Ascending aorta (tissue), 2 donors: ENCODE measurements around the gene GULP1. TPM values are rescaled to one million over a fixed set of nuclear protein-coding genes. Genes with fewer than 3 reads are reported as not detected.

Source experiments
- DNase-seq, 2 donors: peaks; one replicate each; pipeline ENCODE4 v3.0.0-alpha.2; 2019; ENCODE audit warnings: low spot score in 2 of 2
- H3K27ac ChIP-seq, 2 donors: fragments of 200-600 bp; sonication (generic); one replicate each; pipeline ENCODE4 v1.5.1; 2016 to 2017; ENCODE audit warnings: mild to moderate bottlenecking in 1 of 2
- H3K27me3 ChIP-seq: fragments of 200-600 bp; sonication (generic); one replicate; pipeline ENCODE4 v1.5.1; 2017
- H3K36me3 ChIP-seq, 2 donors: fragments of 200-600 bp; sonication (generic); one replicate each; pipeline ENCODE4 v1.5.1; 2016
- H3K4me1 ChIP-seq, 2 donors: fragments of 200-600 bp; sonication (generic); one replicate each; pipeline ENCODE4 v1.5.1; 2016 to 2017; ENCODE audit warnings: mild to moderate bottlenecking in 1 of 2
- H3K4me3 ChIP-seq, 2 donors: fragments of 200-600 bp; sonication (generic); one replicate each; pipeline ENCODE4 v1.5.1; 2016 to 2017; ENCODE audit warnings: mild to moderate bottlenecking in 1 of 2
- H3K9me3 ChIP-seq, 2 donors: fragments of 200-600 bp; sonication (generic); one replicate each; pipeline ENCODE4 v1.5.1; 2016
- intact Hi-C: fragments of 100-400 bp; cut with DNase I; formaldehyde crosslinking; loops from one replicate; pipeline ENCODE4 v1.15.1; 2023
- total RNA-seq: library from RNA; depleted of rRNA; stranded (reverse); fragments of >200 nt; gene quantifications from one replicate; pipeline ENCODE4 v1.1.0, GENCODE V29; 2016
- TF ChIP-seq, protein P1 (sequence below), 3 experiments: fragments of 200-600 bp in 2 of 3; fragments of 450-650 bp in 1 of 3; sonication (generic) in 2 of 3; IDR thresholded peaks; one replicate each; pipeline ENCODE4 v1.5.1; 2016 to 2019; ENCODE audit warnings: antibody characterized with exemption in 3 of 3, mild to moderate bottlenecking in 1 of 3, moderate library complexity in 1 of 3

GULP1 gene, protein sequence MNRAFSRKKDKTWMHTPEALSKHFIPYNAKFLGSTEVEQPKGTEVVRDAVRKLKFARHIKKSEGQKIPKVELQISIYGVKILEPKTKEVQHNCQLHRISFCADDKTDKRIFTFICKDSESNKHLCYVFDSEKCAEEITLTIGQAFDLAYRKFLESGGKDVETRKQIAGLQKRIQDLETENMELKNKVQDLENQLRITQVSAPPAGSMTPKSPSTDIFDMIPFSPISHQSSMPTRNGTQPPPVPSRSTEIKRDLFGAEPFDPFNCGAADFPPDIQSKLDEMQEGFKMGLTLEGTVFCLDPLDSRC
- total RNA-seq = 67.8 TPM

DNA sequence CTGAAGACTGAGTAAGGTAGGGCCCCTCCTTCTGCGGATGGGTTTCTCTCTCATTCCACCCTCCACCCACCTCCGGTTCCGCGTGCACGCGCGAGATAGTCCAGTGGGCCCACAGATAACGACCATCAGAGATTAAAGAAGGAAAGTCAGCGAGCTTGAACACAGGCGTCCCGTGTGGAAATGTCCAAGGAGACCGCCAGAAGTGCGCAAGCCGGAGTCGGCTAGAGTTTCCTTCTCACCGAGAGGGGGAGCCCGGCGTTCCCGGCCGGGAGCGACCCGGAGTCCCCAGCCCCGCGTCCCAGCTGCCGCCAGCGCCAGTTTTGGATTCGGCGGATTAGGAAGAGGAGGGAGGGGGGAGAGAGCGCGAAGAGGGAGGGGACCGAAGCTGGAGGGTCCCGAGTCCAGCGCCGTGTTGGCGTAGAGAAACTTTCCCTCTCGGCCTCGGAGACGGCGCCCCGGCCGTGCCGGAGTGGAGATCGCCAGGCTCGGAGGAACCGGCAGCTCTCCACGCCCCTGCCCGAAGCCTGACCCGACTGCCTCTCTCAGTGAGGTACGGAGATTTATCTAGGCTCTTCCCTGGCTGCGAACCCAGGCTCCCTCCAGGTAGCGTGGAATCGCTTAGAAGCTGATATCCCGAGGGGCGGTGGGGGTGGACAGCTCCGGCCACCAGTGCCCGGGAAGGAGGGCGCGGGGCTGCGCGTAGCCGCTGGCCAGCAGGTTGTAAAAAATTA lies at the start of gene GULP1:
Gene GULP1, plus strand, starts transcription at position 258 of the 731 bp plus-strand sequence. CDS start 185,829 bp downstream, outside the sequence.
- no peaks in the 10 kb centered on the region for H3K36me3 ChIP-seq
- intact Hi-C loops = loop anchor here (2.0 to 5.0 kb wide), 5 partner anchors 91 to 691 kb away; no protein-coding TSS in a partner anchor
- H3K9me3 ChIP-seq = no peaks in the 10 kb centered on the region
- H3K4me3 ChIP-seq = peak within 1 kb of the TSS; percentile 83 to 94
- peak; percentile 12 to 83 for DNase-seq
- H3K27me3 ChIP-seq = no peaks in the 10 kb centered on the region
- H3K4me1 ChIP-seq = peaks cover 0 to 7% of the 10 kb centered on the region in 2 donors
- H3K27ac ChIP-seq = peak within 1 kb of the TSS; percentile 97 to 99
- TF ChIP-seq, protein P1, sequence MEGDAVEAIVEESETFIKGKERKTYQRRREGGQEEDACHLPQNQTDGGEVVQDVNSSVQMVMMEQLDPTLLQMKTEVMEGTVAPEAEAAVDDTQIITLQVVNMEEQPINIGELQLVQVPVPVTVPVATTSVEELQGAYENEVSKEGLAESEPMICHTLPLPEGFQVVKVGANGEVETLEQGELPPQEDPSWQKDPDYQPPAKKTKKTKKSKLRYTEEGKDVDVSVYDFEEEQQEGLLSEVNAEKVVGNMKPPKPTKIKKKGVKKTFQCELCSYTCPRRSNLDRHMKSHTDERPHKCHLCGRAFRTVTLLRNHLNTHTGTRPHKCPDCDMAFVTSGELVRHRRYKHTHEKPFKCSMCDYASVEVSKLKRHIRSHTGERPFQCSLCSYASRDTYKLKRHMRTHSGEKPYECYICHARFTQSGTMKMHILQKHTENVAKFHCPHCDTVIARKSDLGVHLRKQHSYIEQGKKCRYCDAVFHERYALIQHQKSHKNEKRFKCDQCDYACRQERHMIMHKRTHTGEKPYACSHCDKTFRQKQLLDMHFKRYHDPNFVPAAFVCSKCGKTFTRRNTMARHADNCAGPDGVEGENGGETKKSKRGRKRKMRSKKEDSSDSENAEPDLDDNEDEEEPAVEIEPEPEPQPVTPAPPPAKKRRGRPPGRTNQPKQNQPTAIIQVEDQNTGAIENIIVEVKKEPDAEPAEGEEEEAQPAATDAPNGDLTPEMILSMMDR (IDR thresholded peaks at IDR 0.05) = peak; percentile 44 to 73 (median 68)

DNA sequence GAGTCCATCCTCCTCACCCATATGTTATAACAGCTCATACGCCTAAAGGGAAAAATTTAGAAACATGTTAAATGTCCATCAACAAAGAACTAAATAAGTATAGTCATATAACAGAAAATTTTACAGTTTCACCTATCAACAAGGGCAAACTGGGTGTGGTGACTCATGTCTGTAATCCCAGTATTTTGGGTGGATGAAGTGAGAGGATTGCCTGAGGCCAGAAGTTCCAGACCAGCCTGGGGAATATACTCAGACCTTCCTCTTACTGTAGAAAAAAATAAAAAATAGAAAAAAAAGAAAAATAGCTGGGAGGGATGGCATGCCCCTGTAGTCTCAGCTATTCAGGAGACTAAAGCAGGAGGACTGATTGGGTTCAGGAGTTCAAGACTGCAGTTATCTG lies 48.3 kb upstream of the GULP1 start:
- no peaks in the 10 kb centered on the region for H3K4me1 ChIP-seq
- intact Hi-C loops = no loop called here
- TF ChIP-seq, protein P1 (IDR thresholded peaks at IDR 0.05) = no peak
- no peak overlapping the region for H3K4me3 ChIP-seq
- H3K27me3 ChIP-seq = no peaks in the 10 kb centered on the region
- H3K36me3 ChIP-seq = no peaks in the 10 kb centered on the region
- peaks cover 0 to 3% of the 10 kb centered on the region in 2 donors for H3K9me3 ChIP-seq
- no peak for DNase-seq
- H3K27ac ChIP-seq = no peak overlapping the region

DNA sequence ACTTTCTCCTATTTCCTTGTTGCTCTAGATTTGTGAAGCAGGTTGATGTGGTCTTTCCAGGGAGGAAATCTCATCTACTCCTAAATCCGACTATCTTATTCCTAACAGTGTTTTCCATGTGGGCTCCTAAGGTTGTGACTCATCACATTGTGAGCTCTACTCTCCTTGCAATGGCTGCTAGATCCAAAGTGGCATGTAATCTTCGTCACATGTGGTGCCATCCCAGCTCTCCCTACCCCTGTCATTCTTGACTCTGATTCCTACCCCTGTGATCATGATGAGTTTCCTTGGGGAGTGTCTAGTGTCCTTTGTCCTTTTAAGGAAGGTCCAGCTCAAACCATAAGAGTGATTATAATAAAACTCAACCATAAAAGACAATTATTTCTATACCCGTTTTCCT lies 47.3 kb upstream of the GULP1 start:
- Histone ChIP-seq H3K36me3 (no peaks in the 10 kb centered on the region), H3K4me1 (no peaks in the 10 kb centered on the region), H3K27me3 (no peaks in the 10 kb centered on the region), H3K9me3 (no peaks in the 10 kb centered on the region), H3K27ac (no peak overlapping the region), H3K4me3 (no peak overlapping the region)
- no peak for DNase-seq
- intact Hi-C loops = no loop called here
- TF ChIP-seq, protein P1 (IDR thresholded peaks at IDR 0.05) = no peak

DNA sequence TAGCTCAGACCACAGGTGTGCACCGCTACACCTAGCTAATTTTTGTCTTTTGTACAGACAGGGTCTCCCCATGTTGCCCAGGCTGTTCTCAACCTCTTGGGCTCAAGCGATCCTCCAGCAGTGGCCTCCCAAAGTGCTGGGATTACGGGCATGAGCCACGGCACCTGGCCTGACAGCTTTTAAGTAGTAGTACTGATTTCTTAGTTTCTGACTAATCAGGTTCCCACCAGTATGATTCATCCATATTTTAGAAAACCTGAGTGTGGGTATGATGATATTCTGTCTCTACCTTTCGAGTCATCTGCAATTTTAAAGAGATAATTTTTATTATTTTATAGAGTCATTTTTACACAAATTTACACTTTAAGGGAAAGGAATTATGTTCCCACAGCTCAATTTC lies 46.4 kb upstream of the GULP1 start:
- Histone ChIP-seq H3K4me1 (no peaks in the 10 kb centered on the region), H3K4me3 (no peak overlapping the region), H3K9me3 (no peaks in the 10 kb centered on the region), H3K27me3 (no peaks in the 10 kb centered on the region), H3K36me3 (no peaks in the 10 kb centered on the region), H3K27ac (no peak overlapping the region)
- no peak for DNase-seq
- TF ChIP-seq, protein P1 (IDR thresholded peaks at IDR 0.05) = no peak
- intact Hi-C loops = no loop called here

DNA sequence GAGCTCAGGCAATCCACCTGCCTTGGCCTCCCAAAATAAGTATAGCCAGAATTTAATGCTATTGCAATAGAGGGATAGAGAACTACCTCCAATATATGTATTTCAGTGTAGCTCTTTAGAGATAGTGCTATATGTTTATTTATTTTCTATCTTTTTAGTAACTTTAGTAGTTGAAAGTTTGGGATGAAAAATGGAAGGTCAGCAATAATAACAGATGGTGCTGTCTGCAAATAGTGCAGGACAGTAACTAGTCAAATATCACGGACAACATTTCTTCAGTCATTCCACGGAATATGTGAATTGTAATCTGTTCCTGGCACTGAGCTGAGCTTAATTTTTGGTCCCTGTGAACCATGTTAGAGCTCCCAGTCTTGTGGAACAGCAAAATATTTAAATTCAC lies 43.2 kb upstream of the GULP1 start:
- TF ChIP-seq, protein P1 (IDR thresholded peaks at IDR 0.05) = no peak
- intact Hi-C loops = no loop called here
- no peak overlapping the region for H3K27ac ChIP-seq

More for the DNA sequence above, 43.2 kb upstream of the GULP1 start:
- H3K36me3 ChIP-seq = no peaks in the 10 kb centered on the region
- DNase-seq = no peak
- no peaks in the 10 kb centered on the region for H3K4me1 ChIP-seq
- no peaks in the 10 kb centered on the region for H3K9me3 ChIP-seq
- H3K4me3 ChIP-seq = no peak overlapping the region
- H3K27me3 ChIP-seq = no peaks in the 10 kb centered on the region
